ENCODE results near the gene HDAC11. TPM values are rescaled to one million over a fixed set of nuclear protein-coding genes. Genes with fewer than 3 reads are reported as not detected.

HDAC11 gene
- total and polyA plus RNA-seq, 2 of the 4 experiments (the other 2 are of a cell fraction): 9.1 to 11.4 TPM

DNA sequence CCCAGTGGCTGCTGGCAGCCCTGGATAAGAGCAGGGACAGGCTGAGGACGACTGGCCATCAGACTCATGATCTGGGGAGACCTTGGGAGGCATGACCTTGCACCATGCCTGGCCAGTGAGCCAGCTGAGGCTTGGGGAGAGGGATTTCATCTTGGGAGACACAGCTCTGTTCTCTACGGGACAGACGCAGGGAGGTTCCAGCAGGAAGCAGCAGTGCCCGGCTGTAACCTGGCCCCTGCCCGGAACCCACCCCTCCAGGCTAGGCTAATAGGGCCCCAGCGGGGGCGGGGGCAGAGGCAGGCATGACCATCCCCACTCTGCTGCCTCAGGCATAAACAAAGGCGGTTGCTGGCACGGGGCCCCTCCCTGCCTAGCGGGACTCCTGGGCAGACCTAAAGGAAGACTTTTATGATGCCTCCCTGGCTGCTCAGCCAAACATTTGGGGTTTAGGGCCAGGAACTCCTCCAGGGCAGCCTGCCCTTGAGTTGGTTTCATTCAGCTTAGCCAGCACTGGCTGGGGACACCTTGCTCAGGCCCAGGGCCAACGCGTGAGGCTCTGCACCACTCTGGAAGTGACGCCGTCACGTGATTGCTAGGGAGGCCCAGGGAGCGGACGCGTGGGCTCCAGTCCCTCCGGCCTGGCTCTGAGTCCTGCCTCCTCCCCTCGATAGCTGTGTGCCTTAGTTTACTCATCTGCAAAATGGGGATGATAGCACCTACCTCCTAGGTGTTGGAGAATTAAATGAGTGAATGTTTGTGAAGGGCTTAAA, 27.6 kb downstream of the HDAC11 start:
- Histone ChIP-seq H2AK9ac (replicated peaks; ENCODE audit: low read depth, low read length, poor library complexity) (no peak overlapping the region), H3K79me1 (ENCODE audit: low read depth in 1 of 2, low read length in 2 of 2) (no peaks in the 10 kb centered on the region), H3K18ac (ENCODE audit: low read depth, low read length) (no peak overlapping the region), H3K4ac (ENCODE audit: low read depth, low read length) (peak overlapping the region; percentile 41; the same call in 1 of the 2 replicates), H2BK5ac (ENCODE audit: low read depth, low read length, poor library complexity, severe bottlenecking) (no peak overlapping the region), H3K4me2 (ENCODE audit: low read depth, low read length) (no peak overlapping the region; the same call in 1 of the 2 replicates), H3K23ac (ENCODE audit: low read depth, low read length) (no peak overlapping the region), H3K27ac (ENCODE audit: insufficient read depth, low read length) (no peak overlapping the region), H2BK20ac (ENCODE audit: low read depth, low read length) (no peak overlapping the region), H4K5ac (ENCODE audit: low read depth, low read length) (no peak overlapping the region; the same call in 1 of the 2 replicates), H3K9me1 (ENCODE audit: insufficient read depth, low read length) (peaks cover 9% of the 10 kb centered on the region; the same call in 1 of the 2 replicates), H2BK120ac (ENCODE audit: low read depth, low read length) (no peak overlapping the region; the same call in 1 of the 2 replicates), H2AK5ac (ENCODE audit: low read depth, low read length) (no peak overlapping the region), H3K9ac (ENCODE audit: low read depth, low read length) (no peak overlapping the region), H4K91ac (ENCODE audit: insufficient read depth, low read depth, low read length) (no peak overlapping the region), H3K36me3 (ENCODE audit: control insufficient read depth, insufficient read depth, low read length) (no peaks in the 10 kb centered on the region), H4K8ac (ENCODE audit: low read depth in 2 of 2, low read length in 2 of 2) (peak overlapping the region in 1 of 2 experiments; percentile 9; a peak in 1 of 4 replicates), H3K4me3 (ENCODE audit: insufficient read depth, low read depth, low read length) (no peak overlapping the region), H3K27me3 (ENCODE audit: control insufficient read depth, insufficient read depth, low read length) (no peaks in the 10 kb centered on the region), H2AFZ (replicated peaks; ENCODE audit: low read length, poor library complexity) (peak overlapping the region; percentile 77), H3K4me1 (ENCODE audit: control insufficient read depth, insufficient read depth, low read length) (peaks cover 10% of the 10 kb centered on the region), H4K20me1 (ENCODE audit: insufficient read depth, low read length) (no peaks in the 10 kb centered on the region), H3K14ac (replicated peaks; ENCODE audit: low read depth, low read length) (0 out of 2 replicates have a peak overlapping the region, but pooled peaks have one; percentile 26), H3K9me3 (ENCODE audit: control insufficient read depth, insufficient read depth, low read length) (no peaks in the 10 kb centered on the region), H3K56ac (ENCODE audit: extremely low read depth, insufficient read depth, low read length) (no peak overlapping the region), H2BK15ac (ENCODE audit: low read depth, low read length) (no peak overlapping the region)
- ATAC-seq (ENCODE audit: low read depth): peak; percentile 66
- CTCF ChIA-PET: interaction anchor here (1.1 kb wide), 1 partner anchor 140 kb away, joined by 3 read pairs; no protein-coding TSS in a partner anchor
- POLR2A ChIA-PET (ENCODE audit: unreplicated experiment): no interaction called here
- intact Hi-C loops (cut with micrococcal nuclease) (no loop called here), in situ Hi-C loops (cut with MboI; ENCODE audit: low sequenced_read_pairs) (no loop called here), dilution Hi-C loops (cut with HindIII; ENCODE audit: low sequenced_read_pairs, unreplicated experiment) (no loop called here)
- TF ChIP-seq, protein P1, sequence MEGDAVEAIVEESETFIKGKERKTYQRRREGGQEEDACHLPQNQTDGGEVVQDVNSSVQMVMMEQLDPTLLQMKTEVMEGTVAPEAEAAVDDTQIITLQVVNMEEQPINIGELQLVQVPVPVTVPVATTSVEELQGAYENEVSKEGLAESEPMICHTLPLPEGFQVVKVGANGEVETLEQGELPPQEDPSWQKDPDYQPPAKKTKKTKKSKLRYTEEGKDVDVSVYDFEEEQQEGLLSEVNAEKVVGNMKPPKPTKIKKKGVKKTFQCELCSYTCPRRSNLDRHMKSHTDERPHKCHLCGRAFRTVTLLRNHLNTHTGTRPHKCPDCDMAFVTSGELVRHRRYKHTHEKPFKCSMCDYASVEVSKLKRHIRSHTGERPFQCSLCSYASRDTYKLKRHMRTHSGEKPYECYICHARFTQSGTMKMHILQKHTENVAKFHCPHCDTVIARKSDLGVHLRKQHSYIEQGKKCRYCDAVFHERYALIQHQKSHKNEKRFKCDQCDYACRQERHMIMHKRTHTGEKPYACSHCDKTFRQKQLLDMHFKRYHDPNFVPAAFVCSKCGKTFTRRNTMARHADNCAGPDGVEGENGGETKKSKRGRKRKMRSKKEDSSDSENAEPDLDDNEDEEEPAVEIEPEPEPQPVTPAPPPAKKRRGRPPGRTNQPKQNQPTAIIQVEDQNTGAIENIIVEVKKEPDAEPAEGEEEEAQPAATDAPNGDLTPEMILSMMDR (conservative IDR thresholded peaks at IDR 0.05; ENCODE audit: low read depth, low read length): no peak
- TF ChIP-seq, protein P2, sequence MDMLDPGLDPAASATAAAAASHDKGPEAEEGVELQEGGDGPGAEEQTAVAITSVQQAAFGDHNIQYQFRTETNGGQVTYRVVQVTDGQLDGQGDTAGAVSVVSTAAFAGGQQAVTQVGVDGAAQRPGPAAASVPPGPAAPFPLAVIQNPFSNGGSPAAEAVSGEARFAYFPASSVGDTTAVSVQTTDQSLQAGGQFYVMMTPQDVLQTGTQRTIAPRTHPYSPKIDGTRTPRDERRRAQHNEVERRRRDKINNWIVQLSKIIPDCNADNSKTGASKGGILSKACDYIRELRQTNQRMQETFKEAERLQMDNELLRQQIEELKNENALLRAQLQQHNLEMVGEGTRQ (IDR thresholded peaks at IDR 0.05; ENCODE audit: low read depth, low read length): peak; percentile 22; the same call in 1 of the 2 replicates
- 9% methylated on average over 5 of the region's 20 CpGs; no CpG with 5 or more reads in 1 of the 2 experiments for WGBS, 2 experiments (ENCODE audit: extremely low coverage in 2 of 2, insufficient read length in 1 of 2)
- DNase-seq: peak; percentile 13
- no TSS peak for BruUV-seq (replicated peaks)

Data from IMR-90 (cell line).